Forelimb muscle (tissue), 1 donor: ENCODE results near the gene FBXO2. TPM values are rescaled to one million over a fixed set of nuclear protein-coding genes. Genes with fewer than 3 reads are reported as not detected.

Source experiments
- polyA plus RNA-seq: library from polyadenylated mRNA; unstranded; fragments of 120-200 nt; gene quantifications from one replicate; pipeline ENCODE4 v1.2.1, GENCODE V29; 2013; ENCODE audit not compliant: insufficient read length

The FBXO2 gene
- polyA plus RNA-seq, 1 donor, result 0.32 TPM

Other genes with a start within 250 kb of the FBXO2 start
- gene DISP3, start 175.3 kb downstream of the FBXO2 start, polyA plus RNA-seq, result 0.32 TPM
- gene FBXO44, start 448 bp upstream of the FBXO2 start, polyA plus RNA-seq, result 4.9 TPM
- 2.9 TPM for gene FBXO6, start 9.8 kb upstream of the FBXO2 start, polyA plus RNA-seq
- gene MAD2L2, start 26.7 kb upstream of the FBXO2 start, polyA plus RNA-seq, result 27.2 TPM
- 0.37 TPM for gene DRAXIN, start 37.3 kb upstream of the FBXO2 start, polyA plus RNA-seq
- 18.2 TPM for gene AGTRAP, start 81.7 kb upstream of the FBXO2 start, polyA plus RNA-seq
- gene C1orf167, start 107.8 kb upstream of the FBXO2 start, polyA plus RNA-seq, result 12.1 TPM
- gene MTHFR, start 151.5 kb upstream of the FBXO2 start, polyA plus RNA-seq, result 38.7 TPM
- gene CLCN6, start 151.8 kb upstream of the FBXO2 start, polyA plus RNA-seq, result 13.0 TPM
- 2.1 TPM for gene NPPA, start 193.4 kb upstream of the FBXO2 start, polyA plus RNA-seq
- not detected for gene NPPB, start 204.5 kb upstream of the FBXO2 start, polyA plus RNA-seq